Myometrial cell (primary cell): ENCODE data around the gene ZNG1F. TPM values are rescaled to one million over a fixed set of nuclear protein-coding genes. Genes with fewer than 3 reads are reported as not detected.

Experiments
- total RNA-seq: library from RNA; depleted of rRNA; stranded (reverse); fragments of >200 nt; gene quantifications from 2 replicates; pipeline ENCODE4 v1.2.3, GENCODE V29; 2015

The ZNG1F gene
- 1.4 and 3.0 TPM in 2 replicates for total RNA-seq

GRCh38 chr9:41189217-41189616 is at the start of gene ZNG1F:
Gene ZNG1F, minus strand, starts transcription at chr9:41189317. Its CDS starts 59 bp downstream, at chr9:41189258.

GRCh38 chr9:41128581-41128980 is 60.5 kb downstream of the ZNG1F start, which contains the start of gene FOXD4L6:
Gene FOXD4L6, minus strand, starts transcription at chr9:41128681. Its CDS starts 298 bp downstream, at chr9:41128383.

Other genes with a start within 250 kb of the ZNG1F start
- not detected in 2 replicates for gene FOXD4L6, start 60.6 kb downstream of the ZNG1F start, total RNA-seq